K562 (cell line): ENCODE data around the gene ARHGEF35. TPM values are rescaled to one million over a fixed set of nuclear protein-coding genes. Genes with fewer than 3 reads are reported as not detected.
"Not testable (repeated sequence)": the region's sequence is repeated elsewhere in the genome, so short reads cannot be mapped to it uniquely, and the experiment has no call there.

Source experiments
- ATAC-seq: fragments of 200-7000 bp; cut with Tn5 transposase; 3 replicates; pipeline ENCODE4 v1.9.1; 2020; ENCODE audit warnings: moderate library complexity
- BruUV-seq: library from RNA; stranded (reverse); fragments of 400-500 nt; replicated peaks from 2 replicates; lab custom pipeline; 2021; lab: Mats Ljungman, UMichigan
- CTCF ChIA-PET: fragments of 300-600 bp; formaldehyde crosslinking; extraction: SDS; loops from one replicate; lab custom pipeline; 2021; ENCODE audit warnings: low intra/inter-chr PET ratio; lab: Yijun Ruan, JAX
- POLR2A ChIA-PET: fragments of 300-600, 350-650 bp; sonication (Branson Sonifier 250); formaldehyde crosslinking; extraction: SDS; loops from one replicate; lab custom pipeline; 2021; ENCODE audit warnings: antibody characterized with exemption, inconsistent platforms; lab: Yijun Ruan, JAX
- DNase-seq, 4 experiments: peaks; one replicate each; pipeline versions ENCODE4 v3.0.0 to v3.0.0-alpha.2; 2011 to 2018; ENCODE audit warnings: low spot score in 3 of 4, mixed read lengths in 3 of 4; ENCODE audit errors: extremely low read depth in 1 of 4
- FAIRE-seq: peaks from 2 replicates; lab custom pipeline; 2011; peaks lifted over from hg19 to GRCh38; lab: Jason Lieb, UNC
- H2AFZ ChIP-seq: 2 replicates; pipeline ENCODE4 v1.6.0; 2011; ENCODE audit warnings: low read depth, low read length, control low read depth, inconsistent platforms
- H3K27ac ChIP-seq: fragments of 200-600 bp; 3 replicates; pipeline ENCODE4 v1.8.0; 2011; ENCODE audit warnings: low read depth, mild to moderate bottlenecking, control low read depth, inconsistent platforms, low read length, moderate library complexity, mixed read lengths; ENCODE audit errors: extremely low read depth
- H3K27me3 ChIP-seq, 2 experiments: fragments of 300-600 bp in 1 of 2; 2 replicates in 1 of 2; 3 replicates in 1 of 2; pipeline versions ENCODE4 v1.6.0 to v1.8.0; 2011; ENCODE audit warnings: inconsistent platforms in 2 of 2, low read length in 2 of 2, mild to moderate bottlenecking in 1 of 2, mixed read lengths in 1 of 2, moderate library complexity in 1 of 2; ENCODE audit not compliant: control insufficient read depth in 2 of 2, insufficient read depth in 2 of 2
- H3K36me3 ChIP-seq: fragments of 300-600 bp; 3 replicates; pipeline ENCODE4 v1.8.0; 2011; ENCODE audit warnings: mild to moderate bottlenecking, low read length, inconsistent platforms; ENCODE audit not compliant: control insufficient read depth, insufficient read depth
- H3K4me1 ChIP-seq, 2 experiments: fragments of 200-600 bp in 1 of 2; replicated peaks in 1 of 2; 2 replicates in 1 of 2; 3 replicates in 1 of 2; pipeline versions ENCODE4 v1.5.1 to v1.8.0; 2011; ENCODE audit warnings: inconsistent platforms in 2 of 2, low read length in 2 of 2, mild to moderate bottlenecking in 1 of 2, mixed read lengths in 1 of 2, moderate library complexity in 1 of 2; ENCODE audit not compliant: control insufficient read depth in 2 of 2, insufficient read depth in 2 of 2
- H3K4me2 ChIP-seq: 2 replicates; pipeline ENCODE4 v1.6.1; 2011; ENCODE audit warnings: low read length, control low read depth, inconsistent platforms, mixed read lengths; ENCODE audit not compliant: insufficient read depth
- H3K4me3 ChIP-seq: fragments of 200-600 bp; sonication (generic), shearing (Covaris generic); 2 replicates; pipeline ENCODE4 v1.5.1; 2016; ENCODE audit warnings: control low read depth, inconsistent platforms
- H3K79me2 ChIP-seq: fragments of 200-600 bp; 3 replicates; pipeline ENCODE4 v1.8.0; 2011; ENCODE audit warnings: low read length, inconsistent platforms; ENCODE audit not compliant: control insufficient read depth, insufficient read depth
- H3K9ac ChIP-seq, 2 experiments: 2 replicates each; pipeline versions ENCODE4 v1.6.0 to v1.6.1; 2011; ENCODE audit warnings: low read depth in 2 of 2, low read length in 2 of 2, control low read depth in 1 of 2, inconsistent platforms in 1 of 2, mild to moderate bottlenecking in 1 of 2, mixed read lengths in 1 of 2; ENCODE audit not compliant: insufficient read depth in 1 of 2
- H3K9me1 ChIP-seq: one replicate; pipeline ENCODE4 v1.6.0; 2011; ENCODE audit warnings: inconsistent platforms, mild to moderate bottlenecking, low read length, moderate library complexity; ENCODE audit not compliant: control insufficient read depth, insufficient read depth
- H3K9me3 ChIP-seq: replicated peaks from 2 replicates; pipeline ENCODE4 v1.5.1; 2011; ENCODE audit warnings: low read depth, low read length, inconsistent platforms; ENCODE audit not compliant: control insufficient read depth, insufficient read depth
- H4K20me1 ChIP-seq: replicated peaks from 2 replicates; pipeline ENCODE4 v1.6.1; 2011; ENCODE audit warnings: low read length, inconsistent platforms, mixed read lengths; ENCODE audit not compliant: control insufficient read depth, insufficient read depth
- ATF4 ChIP-seq: fragments of 450-650 bp; formaldehyde crosslinking; IDR thresholded peaks from 2 replicates; pipeline ENCODE4 v1.4.0; 2022; ENCODE audit warnings: mild to moderate bottlenecking, moderate library complexity
- E4F1 ChIP-seq: fragments of 250-450 bp; sonication (Bioruptor Pico); IDR thresholded peaks from 2 replicates; pipeline ENCODE4 v1.5.0; 2021; ENCODE audit warnings: mild to moderate bottlenecking, borderline replicate concordance
- ETV1 ChIP-seq: fragments of 450-650 bp; conservative IDR thresholded peaks from 2 replicates; pipeline ENCODE4 v1.6.1; 2016; ENCODE audit warnings: missing genetic modification characterization, control low read depth, low read depth, missing compliant biosample characterization
- STAT5A ChIP-seq: IDR thresholded peaks from 2 replicates; pipeline ENCODE4 v1.6.1; 2012; ENCODE audit warnings: low read length, inconsistent platforms, borderline replicate concordance
- TRIM28 ChIP-seq: fragments of 450-650 bp; IDR thresholded peaks from 2 replicates; pipeline ENCODE4 v1.6.1; 2017
- YY1 ChIP-seq, 3 experiments: IDR thresholded peaks; 2 replicates each; pipeline ENCODE4 v1.6.1; 2011; ENCODE audit warnings: low read length in 2 of 3, mild to moderate bottlenecking in 2 of 3, moderate library complexity in 2 of 3, borderline replicate concordance in 1 of 3, control low read depth in 1 of 3, low read depth in 1 of 3; ENCODE audit not compliant: insufficient read depth in 3 of 3, insufficient replicate concordance in 2 of 3, control insufficient read depth in 1 of 3, insufficient read length in 1 of 3; ENCODE audit errors: extremely low read depth in 1 of 3
- ZKSCAN8 ChIP-seq: fragments of 200-800 bp; sonication (Bioruptor generic); IDR thresholded peaks from 2 replicates; pipeline ENCODE4 v1.6.1; 2016; ENCODE audit warnings: missing genetic modification characterization, missing compliant biosample characterization
- ZNF146 ChIP-seq: IDR thresholded peaks from one replicate; pipeline ENCODE4 v1.6.1; 2018; ENCODE audit warnings: missing compliant biosample characterization; ENCODE audit not compliant: unreplicated experiment
- WGBS: fragments of 100-300 bp; shearing (Covaris generic); methylation state at CpG from one replicate; pipeline ENCODE4 v1.1.6; 2016; ENCODE audit warnings: low coverage, mixed read lengths; ENCODE audit not compliant: insufficient coverage; ENCODE audit errors: missing lambda C conversion rate; 5-methylcytosine and 5-hydroxymethylcytosine counted together
- in situ Hi-C: fragments of 300-500 bp; cut with MboI; formaldehyde crosslinking; loops from 4 replicates; pipeline ENCODE4 v1.15.0; 2018; ENCODE audit warnings: inconsistent platforms, mixed read lengths
- intact Hi-C: fragments of 100-400 bp; cut with micrococcal nuclease; formaldehyde crosslinking; loops from 2 replicates; pipeline ENCODE4 v1.14.2; 2022
- polyA plus RNA-seq, 8 experiments: library from polyadenylated mRNA; depleted of rRNA in 4 of 8; stranded (reverse) in 5 of 8; unstranded in 3 of 8; fragments of >200 nt; fragmentation: Nextera tagmentation in 2 of 8; fragmentation: Illumina TruSeq in 1 of 8; extraction: Ambion mirVana in 2 of 8; extraction: Trizol in 1 of 8; gene quantifications; 2 replicates each; pipeline versions ENCODE4 v1.2.1 to v1.2.3, GENCODE V29; 2011 to 2014; ENCODE audit warnings: inconsistent platforms in 1 of 8, missing spikeins in 1 of 8
- total RNA-seq, 7 experiments: library from RNA; depleted of rRNA in 6 of 7; stranded (reverse); fragments of >200 nt in 6 of 7; fragmentation: Illumina TruSeq in 2 of 7; extraction: Trizol in 2 of 7; gene quantifications; 2 replicates each; pipeline versions ENCODE4 v1.2.1 to v1.2.3, GENCODE V29; 2011 to 2021; ENCODE audit warnings: low replicate concordance in 1 of 7

The ARHGEF35 gene
- total and polyA plus RNA-seq, 9 of the 15 experiments (the other 6 are each of a cell fraction or from before 2014, with no cell fraction given): 0.16 to 0.59 (median 0.35) TPM; not detected in 3

- in situ Hi-C loops (loop anchor here (25.0 kb wide), 1 partner anchor 163 kb away; no protein-coding TSS in a partner anchor), intact Hi-C loops (loop anchor here (10.0 kb wide), 1 partner anchor 220 kb away; no protein-coding TSS in a partner anchor)
- POLR2A ChIA-PET: interaction anchor here (0.6 kb wide), 1 partner anchor 236 kb away, joined by 4 read pairs; no protein-coding TSS in a partner anchor
- TF ChIP-seq YY1 (IDR thresholded peaks at IDR 0.05; ENCODE audit: borderline replicate concordance in 1 of 3, control insufficient read depth in 1 of 3, extremely low read depth in 1 of 3, insufficient read depth in 3 of 3, insufficient read length in 1 of 3, insufficient replicate concordance in 2 of 3, low read depth in 1 of 3, low read length in 2 of 3): no peak
- TF ChIP-seq ETV1 (tag): no peak
- no peak for TF ChIP-seq STAT5A
- TF ChIP-seq ZNF146: no peak
- TF ChIP-seq TRIM28: no peak
- no peak for TF ChIP-seq E4F1 (CRISPR knock-in tag)
- no peak for TF ChIP-seq ZKSCAN8 (CRISPR knock-in tag)
- no peak for TF ChIP-seq ATF4 (CRISPR knock-in tag)
- Histone ChIP-seq H3K27me3 (no peaks in the 10 kb centered on the region), H4K20me1 (no peaks in the 10 kb centered on the region), H3K4me3 (no peak overlapping the region), H2AFZ (no peak overlapping the region), H3K9me1 (no peaks in the 10 kb centered on the region), H3K36me3 (no peaks in the 10 kb centered on the region), H3K9ac (no peak overlapping the region), H3K27ac (no peak overlapping the region), H3K4me2 (no peak overlapping the region), H3K4me1 (no peaks in the 10 kb centered on the region), H3K79me2 (no peaks in the 10 kb centered on the region), H3K9me3 (no peaks in the 10 kb centered on the region)
- 0% methylated on average over 5 of the region's 5 CpGs for WGBS
- no peak for ATAC-seq
- no TSS peak for BruUV-seq
- CTCF ChIA-PET: no interaction called here
- FAIRE-seq: no peak
- no peak for DNase-seq
Measured at GRCh38 chr7:144174613-144175012, 21.0 kb downstream of the ARHGEF35 start.

GRCh38 chr7:144171594-144172350, 23.9 kb downstream of the ARHGEF35 start:
- H2AFZ ChIP-seq, H3K9me1 ChIP-seq, H3K9me3 ChIP-seq, BruUV-seq, H3K4me1 ChIP-seq, H4K20me1 ChIP-seq, H3K9ac ChIP-seq, H3K27me3 ChIP-seq, ATAC-seq, H3K79me2 ChIP-seq, H3K36me3 ChIP-seq, DNase-seq, H3K27ac ChIP-seq, CTCF ChIA-PET, H3K4me2 ChIP-seq, POLR2A ChIA-PET, FAIRE-seq, H3K4me3 ChIP-seq: not testable (repeated sequence)
- WGBS: 0% methylated on average over 4 of the region's 4 CpGs
- intact Hi-C loops (loop anchor here (10.0 kb wide), 1 partner anchor 223 kb away; no protein-coding TSS in a partner anchor), in situ Hi-C loops (loop anchor here (25.0 kb wide), 1 partner anchor 166 kb away; no protein-coding TSS in a partner anchor)
